ENCODE measurements around the gene MTHFD1L. TPM values are rescaled to one million over a fixed set of nuclear protein-coding genes. Genes with fewer than 3 reads are reported as not detected.

Gene MTHFD1L
- total RNA-seq, 1 donor: 68.7 TPM

Small RNA genes within 50 kb of the gene (small RNA-seq; reads per million reads assigned to genes)
- not detected for gene RNU6-302P

Measured in fibroblast of the aortic adventitia (primary cell).